A673 (cell line): ENCODE data around the gene VAV3.

Experiments used
- EZH2 ChIP-seq: fragments of 200-600 bp; sonication (generic); IDR thresholded peaks from 2 replicates; pipeline ENCODE4 v1.6.1; 2017; ENCODE audit warnings: borderline replicate concordance, low read depth, mild to moderate bottlenecking, mixed read lengths, antibody characterized with exemption, low read length; ENCODE audit not compliant: poor library complexity, severe bottlenecking
- TF ChIP-seq, protein P1 (sequence below): fragments of 300-800, 200-600 bp; sonication (generic); conservative IDR thresholded peaks from 2 replicates; pipeline ENCODE4 v1.5.1; 2017; ENCODE audit warnings: low read depth, mild to moderate bottlenecking, antibody characterized with exemption, low read length, moderate library complexity, mixed read lengths

DNA sequence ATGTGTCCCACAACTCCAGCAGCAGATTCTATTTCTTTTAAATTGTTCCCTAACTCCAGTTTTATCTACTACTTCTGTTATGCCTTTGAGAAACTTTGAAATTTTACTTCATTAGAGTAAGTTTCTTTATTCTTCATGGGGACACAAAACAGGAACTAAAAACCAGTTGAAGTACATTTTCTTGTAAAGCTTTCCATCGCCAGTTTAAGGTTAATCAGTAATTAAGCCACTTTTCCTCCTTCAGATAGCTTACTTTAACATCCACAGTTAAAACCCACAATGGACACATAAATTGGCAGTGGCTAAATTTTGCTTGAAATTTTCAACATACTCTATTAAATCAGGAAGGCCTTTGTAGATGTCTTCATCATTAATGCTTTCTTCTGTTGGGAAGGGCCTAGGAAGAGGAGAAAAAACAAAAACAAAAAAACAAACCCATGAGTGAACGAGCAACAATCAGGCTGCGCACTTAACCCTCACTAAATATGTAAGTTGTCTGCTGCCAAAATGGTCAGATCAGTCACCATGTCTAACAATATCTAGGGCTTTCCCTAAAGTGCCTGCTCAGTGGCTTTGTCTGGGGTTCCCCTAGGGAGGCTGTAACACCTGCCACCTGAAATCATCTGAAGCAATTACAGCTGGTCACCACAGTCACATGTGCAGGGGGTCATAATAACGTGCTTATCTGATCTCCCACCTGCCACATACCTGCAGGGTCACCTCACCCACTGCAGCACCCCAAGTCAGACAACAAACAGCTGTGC, 187.9 kb downstream of the VAV3 start:
- TF ChIP-seq EZH2 = no peak
- TF ChIP-seq, protein P1, sequence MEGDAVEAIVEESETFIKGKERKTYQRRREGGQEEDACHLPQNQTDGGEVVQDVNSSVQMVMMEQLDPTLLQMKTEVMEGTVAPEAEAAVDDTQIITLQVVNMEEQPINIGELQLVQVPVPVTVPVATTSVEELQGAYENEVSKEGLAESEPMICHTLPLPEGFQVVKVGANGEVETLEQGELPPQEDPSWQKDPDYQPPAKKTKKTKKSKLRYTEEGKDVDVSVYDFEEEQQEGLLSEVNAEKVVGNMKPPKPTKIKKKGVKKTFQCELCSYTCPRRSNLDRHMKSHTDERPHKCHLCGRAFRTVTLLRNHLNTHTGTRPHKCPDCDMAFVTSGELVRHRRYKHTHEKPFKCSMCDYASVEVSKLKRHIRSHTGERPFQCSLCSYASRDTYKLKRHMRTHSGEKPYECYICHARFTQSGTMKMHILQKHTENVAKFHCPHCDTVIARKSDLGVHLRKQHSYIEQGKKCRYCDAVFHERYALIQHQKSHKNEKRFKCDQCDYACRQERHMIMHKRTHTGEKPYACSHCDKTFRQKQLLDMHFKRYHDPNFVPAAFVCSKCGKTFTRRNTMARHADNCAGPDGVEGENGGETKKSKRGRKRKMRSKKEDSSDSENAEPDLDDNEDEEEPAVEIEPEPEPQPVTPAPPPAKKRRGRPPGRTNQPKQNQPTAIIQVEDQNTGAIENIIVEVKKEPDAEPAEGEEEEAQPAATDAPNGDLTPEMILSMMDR = no peak
